Measurements from ENCODE around the gene DPYSL3. TPM values are rescaled to one million over a fixed set of nuclear protein-coding genes. Genes with fewer than 3 reads are reported as not detected.

DPYSL3 gene
- total and polyA plus RNA-seq, 2 experiments from 2014 or later = 9.2 to 42.8 TPM

DNA sequence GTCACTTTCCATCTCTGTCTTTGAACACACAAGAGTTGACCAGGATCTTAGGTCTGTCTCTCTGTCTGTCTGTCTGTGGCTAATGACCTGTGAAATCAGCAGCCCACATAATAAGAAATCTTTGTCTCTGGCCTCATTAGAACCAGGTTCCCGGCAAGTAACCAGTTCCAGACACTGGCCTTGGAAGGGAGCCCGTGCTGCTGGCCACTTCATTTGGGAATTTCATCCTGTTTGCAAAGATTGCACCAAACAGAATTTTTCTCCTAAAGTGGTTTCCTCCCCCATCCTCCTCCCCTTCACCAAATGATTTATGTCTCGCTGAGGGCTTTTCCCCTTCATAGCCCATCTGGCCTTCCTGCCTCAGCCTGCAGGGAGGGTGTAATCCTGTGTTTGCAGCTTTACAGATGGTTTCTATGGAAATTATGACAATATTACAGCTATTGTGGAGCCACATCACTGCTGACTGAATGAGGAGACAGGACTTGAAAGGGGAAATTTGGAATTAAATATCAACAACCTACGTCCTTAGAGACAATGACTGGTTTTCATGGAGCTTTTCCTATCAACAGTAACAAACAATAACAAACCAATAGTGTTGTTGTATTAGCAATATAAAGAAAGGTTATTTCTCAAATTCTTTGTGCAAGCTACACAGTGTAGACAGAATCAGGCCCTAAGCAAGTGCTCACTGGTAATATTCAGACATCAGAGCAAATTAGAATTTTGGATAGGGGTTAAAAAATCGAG is 25.7 kb downstream of the DPYSL3 start:
- WGBS, 2 experiments (ENCODE audit: low coverage in 1 of 2, low lambda C conversion rate in 2 of 2, missing lambda C conversion rate in 2 of 2) = 1 to 2% methylated on average over 5 of the region's 5 CpGs
- no peak for TF ChIP-seq EZH2 (IDR thresholded peaks at IDR 0.05; ENCODE audit: insufficient read depth, poor library complexity, severe bottlenecking)
- peak; percentile 79; the same call in 1 of the 2 replicates for TF ChIP-seq EZH2phosphoT487 (IDR thresholded peaks at IDR 0.05; ENCODE audit: insufficient read depth, low read depth)

DNA sequence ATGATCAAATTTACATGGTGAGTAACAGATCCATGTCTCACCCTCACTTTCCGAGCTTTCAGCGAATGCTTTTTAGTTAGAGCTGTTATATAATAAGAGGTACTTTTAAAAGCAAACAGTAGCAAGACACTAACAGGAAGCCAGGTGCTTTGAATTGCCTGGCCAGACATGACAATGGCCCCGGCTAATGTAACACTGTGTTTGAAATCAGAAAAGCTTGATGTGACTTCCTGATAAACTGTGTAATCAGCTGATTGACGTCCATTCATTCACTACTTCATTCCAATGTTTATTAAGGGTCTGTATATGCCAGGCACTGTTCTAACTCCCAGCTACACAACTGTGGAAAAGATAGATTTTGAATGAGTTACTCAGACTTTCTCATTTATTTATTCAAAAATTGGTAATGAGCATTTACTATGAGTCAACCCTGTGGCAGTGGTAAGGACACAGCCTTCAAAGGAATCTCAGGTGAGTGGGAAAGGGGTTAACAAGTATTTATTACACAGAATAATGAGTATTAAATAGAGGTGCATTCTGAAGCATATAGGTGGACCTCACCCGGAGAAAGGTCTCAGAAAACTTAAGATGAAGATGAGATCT is 26.6 kb downstream of the DPYSL3 start:
- in situ Hi-C loops (cut with MboI) = no loop called here
- Histone ChIP-seq H3F3A (ENCODE audit: insufficient read depth) (peaks cover 61% of the 10 kb centered on the region), H3K27me3 (replicated peaks; ENCODE audit: insufficient read depth) (no peaks in the 10 kb centered on the region), H4K20me1 (ENCODE audit: insufficient read depth) (no peaks in the 10 kb centered on the region), H3K4me2 (ENCODE audit: unreplicated experiment) (peak overlapping the region; percentile 11), H2AFZ (no peak overlapping the region), H3K9me2 (ENCODE audit: insufficient read depth) (no peaks in the 10 kb centered on the region), H3K4me1 (ENCODE audit: insufficient read depth) (peaks cover 61% of the 10 kb centered on the region), H3K79me2 (ENCODE audit: insufficient read depth) (peaks cover 34% of the 10 kb centered on the region; the same call in 1 of the 2 replicates), H3K36me3 (ENCODE audit: low read depth) (no peaks in the 10 kb centered on the region), H3K4me3 (no peak overlapping the region), H3K27ac (peak overlapping the region; percentile 99), H3K9me3 (ENCODE audit: low read depth) (no peaks in the 10 kb centered on the region), H3K9ac (peak overlapping the region; percentile 90)
- peak; percentile 45 for DNase-seq
- WGBS, 2 experiments (ENCODE audit: low coverage in 1 of 2, low lambda C conversion rate in 2 of 2, missing lambda C conversion rate in 2 of 2) = 80 to 84% methylated on average over 5 of the region's 5 CpGs
- no peak for TF ChIP-seq EZH2 (IDR thresholded peaks at IDR 0.05; ENCODE audit: insufficient read depth, poor library complexity, severe bottlenecking)
- no peak for TF ChIP-seq EZH2phosphoT487 (IDR thresholded peaks at IDR 0.05; ENCODE audit: insufficient read depth, low read depth)

More for the DNA sequence above, 25.7 kb downstream of the DPYSL3 start:
- H3K4me3 ChIP-seq = peak overlapping the region; percentile 41
- peaks cover 33% of the 10 kb centered on the region for H3K79me2 ChIP-seq (ENCODE audit: insufficient read depth)
- H3K36me3 ChIP-seq (ENCODE audit: low read depth) = no peaks in the 10 kb centered on the region
- H3K4me1 ChIP-seq (ENCODE audit: insufficient read depth) = peaks cover 59% of the 10 kb centered on the region
- no peaks in the 10 kb centered on the region for H3K9me3 ChIP-seq (ENCODE audit: low read depth)
- no peaks in the 10 kb centered on the region for H3K27me3 ChIP-seq (replicated peaks; ENCODE audit: insufficient read depth)
- peak overlapping the region; percentile 90 for H3K9ac ChIP-seq
- peaks cover 60% of the 10 kb centered on the region for H3F3A ChIP-seq (ENCODE audit: insufficient read depth)
- no peak overlapping the region for H2AFZ ChIP-seq
- in situ Hi-C loops (cut with MboI) = no loop called here
- no peaks in the 10 kb centered on the region for H3K9me2 ChIP-seq (ENCODE audit: insufficient read depth)
- H3K27ac ChIP-seq = peak overlapping the region; percentile 99
- peak overlapping the region; percentile 57 for H3K4me2 ChIP-seq (ENCODE audit: unreplicated experiment)
- no peaks in the 10 kb centered on the region for H4K20me1 ChIP-seq (ENCODE audit: insufficient read depth)
- peak; percentile 97 for DNase-seq

DNA sequence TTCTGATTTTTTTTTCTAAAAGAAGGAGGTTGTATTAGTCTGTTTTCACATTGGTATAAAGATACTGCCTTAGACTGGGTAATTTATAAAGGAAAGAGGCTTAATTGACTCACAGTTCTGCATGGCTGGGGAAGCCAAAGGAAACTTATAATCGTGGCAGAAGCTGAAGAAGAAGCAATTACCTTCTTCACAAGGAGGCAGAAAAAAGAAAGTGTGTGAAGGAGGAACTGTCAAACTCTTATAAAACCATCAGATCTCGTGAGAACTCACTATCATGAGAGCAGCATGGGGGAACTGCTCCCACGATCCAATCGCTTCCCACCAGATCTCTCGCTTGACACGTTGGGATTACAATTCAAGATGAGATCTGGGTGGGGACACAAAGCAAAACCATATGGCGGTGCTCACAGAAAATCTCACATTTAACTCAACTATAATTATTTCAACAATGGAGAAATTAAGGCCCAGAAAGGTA is 27.1 kb downstream of the DPYSL3 start:
- H3K79me2 ChIP-seq (ENCODE audit: insufficient read depth) = peaks cover 29% of the 10 kb centered on the region; the same call in 1 of the 2 replicates
- peak overlapping the region; percentile 99 for H3K27ac ChIP-seq
- peaks cover 61% of the 10 kb centered on the region for H3K4me1 ChIP-seq (ENCODE audit: insufficient read depth)
- H3F3A ChIP-seq (ENCODE audit: insufficient read depth) = peaks cover 61% of the 10 kb centered on the region
- 78% methylated on average over 7 of the region's 7 CpGs for WGBS, 2 experiments (ENCODE audit: low coverage in 1 of 2, low lambda C conversion rate in 2 of 2, missing lambda C conversion rate in 2 of 2)
- H3K4me3 ChIP-seq = no peak overlapping the region
- no peaks in the 10 kb centered on the region for H4K20me1 ChIP-seq (ENCODE audit: insufficient read depth)
- no peak for TF ChIP-seq EZH2 (IDR thresholded peaks at IDR 0.05; ENCODE audit: insufficient read depth, poor library complexity, severe bottlenecking)
- no peak for TF ChIP-seq EZH2phosphoT487 (IDR thresholded peaks at IDR 0.05; ENCODE audit: insufficient read depth, low read depth)
- no peaks in the 10 kb centered on the region for H3K9me2 ChIP-seq (ENCODE audit: insufficient read depth)
- H3K9ac ChIP-seq = peak overlapping the region; percentile 90; the same call in 1 of the 2 replicates
- H3K9me3 ChIP-seq (ENCODE audit: low read depth) = no peaks in the 10 kb centered on the region
- in situ Hi-C loops (cut with MboI) = no loop called here
- DNase-seq = no peak
- H3K36me3 ChIP-seq (ENCODE audit: low read depth) = no peaks in the 10 kb centered on the region
- H3K27me3 ChIP-seq (replicated peaks; ENCODE audit: insufficient read depth) = no peaks in the 10 kb centered on the region
- no peak overlapping the region for H2AFZ ChIP-seq
- no peak overlapping the region for H3K4me2 ChIP-seq (ENCODE audit: unreplicated experiment)

DNA sequence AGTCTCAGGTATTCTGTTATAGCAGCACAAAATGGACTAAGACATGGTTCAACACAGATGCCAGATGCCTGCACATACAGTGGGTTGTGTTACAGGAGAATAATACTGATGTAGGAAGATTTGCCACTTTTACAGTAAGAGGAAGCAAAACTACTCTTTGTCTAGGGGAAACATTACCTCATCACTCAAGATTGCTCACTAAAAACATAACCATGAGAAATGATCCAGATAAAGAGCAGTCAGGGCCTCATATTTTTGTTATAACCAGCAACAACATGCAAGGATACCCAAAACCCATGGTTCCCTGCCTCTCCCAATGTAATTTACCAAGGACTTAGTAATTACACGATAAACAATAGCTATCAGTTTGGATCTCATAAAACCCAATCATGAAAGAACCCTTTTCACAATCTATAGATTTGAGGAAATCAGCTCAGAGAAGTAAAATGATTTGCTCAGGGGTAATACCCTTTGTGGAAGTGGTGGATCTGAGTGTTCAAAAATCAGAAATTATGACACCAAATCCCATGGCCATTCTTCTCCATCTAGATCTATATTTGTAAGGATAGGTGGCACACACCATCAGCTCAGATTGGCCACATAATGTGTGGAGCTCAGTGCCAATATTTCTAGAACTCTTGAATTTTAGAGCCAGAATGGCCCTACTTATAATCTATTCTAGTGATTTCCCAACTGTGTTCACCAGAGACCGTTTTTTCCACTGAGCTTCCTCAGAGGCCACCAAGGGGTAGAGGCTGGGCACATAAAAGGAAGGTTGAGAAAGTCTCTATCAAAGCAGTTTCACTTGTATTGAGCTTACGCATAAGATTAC is 27.8 kb downstream of the DPYSL3 start:
- peaks cover 24% of the 10 kb centered on the region for H3K79me2 ChIP-seq (ENCODE audit: insufficient read depth)
- H3K9me2 ChIP-seq (ENCODE audit: insufficient read depth) = no peaks in the 10 kb centered on the region
- H3K27me3 ChIP-seq (replicated peaks; ENCODE audit: insufficient read depth) = no peaks in the 10 kb centered on the region
- TF ChIP-seq EZH2 (IDR thresholded peaks at IDR 0.05; ENCODE audit: insufficient read depth, poor library complexity, severe bottlenecking) (no peak), EZH2phosphoT487 (IDR thresholded peaks at IDR 0.05; ENCODE audit: insufficient read depth, low read depth) (no peak)
- H3K27ac ChIP-seq = peak overlapping the region; percentile 99
- H3K36me3 ChIP-seq (ENCODE audit: low read depth) = no peaks in the 10 kb centered on the region
- peak overlapping the region; percentile 24 for H3K4me2 ChIP-seq (ENCODE audit: unreplicated experiment)
- no peak overlapping the region for H3K4me3 ChIP-seq
- 79 to 82% methylated on average over 3 of the region's 3 CpGs for WGBS, 2 experiments (ENCODE audit: low coverage in 1 of 2, low lambda C conversion rate in 2 of 2, missing lambda C conversion rate in 2 of 2)
- no peaks in the 10 kb centered on the region for H3K9me3 ChIP-seq (ENCODE audit: low read depth)
- H2AFZ ChIP-seq = no peak overlapping the region
- no peaks in the 10 kb centered on the region for H4K20me1 ChIP-seq (ENCODE audit: insufficient read depth)
- peaks cover 61% of the 10 kb centered on the region for H3F3A ChIP-seq (ENCODE audit: insufficient read depth)
- DNase-seq = peak; percentile 69
- H3K9ac ChIP-seq = peak overlapping the region; percentile 68
- H3K4me1 ChIP-seq (ENCODE audit: insufficient read depth) = peaks cover 61% of the 10 kb centered on the region
- in situ Hi-C loops (cut with MboI) = no loop called here
